Smooth muscle cell of bladder (primary cell): ENCODE results near the gene PLAA. TPM values are rescaled to one million over a fixed set of nuclear protein-coding genes. Genes with fewer than 3 reads are reported as not detected.

Source experiments
- total RNA-seq: library from RNA; depleted of rRNA; stranded (reverse); fragments of >200 nt; gene quantifications from 2 replicates; pipeline ENCODE4 v1.2.3, GENCODE V29; 2014

PLAA gene
- total RNA-seq = 32.1 and 36.5 TPM in 2 replicates

DNA sequence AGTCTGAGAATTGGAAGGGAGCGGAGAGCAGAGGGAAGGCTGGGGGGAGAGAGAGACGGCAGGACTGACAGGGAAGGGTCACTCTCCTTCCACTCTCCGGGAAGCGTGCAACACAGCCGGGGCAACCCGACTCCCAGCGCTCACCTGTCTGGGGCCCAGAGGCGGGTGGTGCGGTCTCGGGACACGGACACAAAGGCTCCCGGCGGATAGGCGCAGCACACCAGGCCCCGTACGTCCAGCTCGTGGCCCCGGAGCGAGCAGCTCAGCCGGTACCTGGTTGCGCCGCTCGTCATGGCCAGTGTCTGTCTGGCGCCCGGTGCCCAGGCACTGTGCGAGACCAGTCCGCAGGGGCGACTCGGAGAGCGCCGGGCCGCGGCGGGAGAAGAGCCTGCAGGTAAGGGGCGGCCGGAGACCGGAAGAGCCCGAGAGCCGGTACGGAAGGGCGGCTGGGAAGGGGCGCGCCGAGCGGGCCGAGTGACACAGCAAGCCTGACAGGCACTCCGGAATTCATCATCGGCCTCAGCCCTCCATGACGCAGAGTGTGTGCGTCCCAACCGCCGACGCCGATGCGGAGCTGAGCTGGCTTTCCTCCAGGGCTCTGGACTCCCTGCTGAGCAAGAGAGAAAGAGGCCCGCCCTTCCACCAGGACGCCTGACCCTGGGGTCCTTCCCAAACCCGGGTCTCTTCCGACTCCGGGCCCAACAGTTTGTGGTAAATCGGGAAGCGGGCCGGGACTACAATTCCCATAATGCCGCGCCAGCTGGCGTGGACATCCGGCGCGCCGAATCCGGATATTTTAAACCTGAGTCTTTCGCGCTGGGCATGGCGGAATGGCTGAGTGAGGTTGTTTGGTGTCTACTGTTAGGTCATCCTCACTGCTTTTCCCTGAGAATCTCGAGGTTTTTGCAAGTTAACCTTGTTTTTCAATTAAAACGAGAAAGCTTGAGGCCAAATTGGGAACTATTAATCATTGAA lies at the start of gene PLAA:
Gene PLAA (minus strand): TSS at position 490 of the 975 bp plus-strand sequence. CDS start 197 bp downstream, at position 293.

DNA sequence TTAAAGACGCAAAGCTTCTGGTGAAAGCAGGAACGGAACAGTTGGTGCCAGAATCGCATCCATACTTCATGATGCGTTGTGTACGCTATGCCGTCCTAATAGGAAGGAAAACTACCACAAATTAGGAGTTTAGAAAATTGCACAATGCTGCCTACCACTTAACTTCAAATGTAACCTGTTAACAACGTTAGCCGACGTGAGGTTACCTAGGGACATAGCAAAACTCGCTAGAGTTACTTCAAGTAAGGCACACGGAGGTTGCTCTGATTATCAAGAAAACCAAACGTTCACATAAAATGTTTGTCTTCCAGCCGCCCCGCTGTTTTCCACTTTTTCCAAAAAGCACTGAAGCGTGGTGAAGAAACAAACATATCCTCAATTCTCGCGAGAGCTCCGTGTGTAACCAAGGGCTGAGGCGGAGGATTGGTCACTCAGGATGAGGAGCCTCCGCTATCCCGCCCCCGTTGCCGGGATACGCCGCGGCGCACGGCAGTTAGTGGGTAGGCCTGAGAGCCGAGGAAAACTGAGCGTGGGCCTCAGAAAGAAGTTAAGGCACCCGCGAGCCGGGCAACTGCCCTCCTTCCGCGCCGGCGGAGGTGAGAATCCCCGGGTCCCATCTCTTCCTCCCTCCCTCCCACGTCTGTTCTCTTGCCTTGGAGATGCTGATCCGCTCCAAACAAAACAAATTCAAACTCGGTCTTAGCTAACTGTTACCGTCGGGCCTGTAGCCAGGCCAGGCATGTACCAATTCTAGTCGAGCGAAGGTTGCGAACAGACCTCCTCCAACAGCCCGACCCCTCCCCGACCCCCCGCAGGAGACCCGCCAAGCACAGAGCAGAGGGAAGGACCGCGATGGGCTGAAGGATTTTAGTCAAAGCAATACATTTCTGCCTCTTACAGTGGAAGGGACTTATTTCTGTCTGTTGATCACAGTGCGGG lies 9.1 kb upstream of the PLAA start, which contains the start of gene IFT74:
Gene IFT74 (plus strand): TSS at position 492 of the 939 bp plus-strand sequence. CDS start 5,556 bp downstream, outside the sequence.

DNA sequence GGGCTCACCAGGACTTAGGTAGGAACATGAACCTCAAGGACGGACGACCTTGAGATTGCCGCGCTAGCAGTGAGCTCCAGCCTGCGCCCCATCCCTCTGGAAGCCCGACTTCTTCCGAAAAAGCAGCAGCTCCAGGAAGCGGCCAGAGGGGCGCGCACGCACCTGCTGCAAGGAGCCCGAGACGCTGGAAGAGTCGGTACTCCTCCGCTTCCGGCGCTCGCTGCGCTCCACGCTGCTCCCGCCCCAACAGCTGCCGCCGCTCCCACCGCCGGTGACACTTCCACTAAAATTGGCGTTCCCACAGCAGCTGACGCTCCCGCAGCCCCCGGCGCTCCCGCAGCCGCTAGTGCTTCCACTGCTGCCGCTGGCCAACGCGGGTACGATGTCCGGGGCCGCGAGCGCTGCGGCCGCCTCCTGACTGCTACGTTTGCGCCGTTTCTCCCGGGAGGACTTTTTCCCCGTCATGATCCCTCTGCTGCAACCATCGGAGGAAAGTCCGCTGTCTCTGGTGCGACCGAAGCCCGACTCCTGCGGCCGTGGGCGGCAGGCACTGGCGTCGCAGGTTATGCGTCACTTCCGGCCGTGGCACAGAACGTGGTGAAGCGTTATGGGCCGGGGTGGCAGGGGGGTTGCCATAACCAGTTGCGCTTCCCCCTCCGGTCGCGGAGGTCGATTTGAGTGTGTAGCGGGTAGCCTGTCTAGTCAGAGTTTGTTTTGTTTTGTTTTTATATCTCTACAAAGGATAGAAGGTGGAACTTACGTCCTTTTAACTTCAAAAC lies 54.6 kb downstream of the PLAA start, which contains the start of gene CAAP1:
Gene CAAP1 (minus strand): TSS at position 552 of the 779 bp plus-strand sequence. CDS start 87 bp downstream, at position 465.

Other genes starting within 250 kb of the PLAA start
- gene CAAP1, start 54.4 kb downstream of the PLAA start, total RNA-seq = 13.6 and 14.1 TPM in 2 replicates
- 16.2 and 17.4 TPM in 2 replicates for gene IFT74, start 9.2 kb upstream of the PLAA start, total RNA-seq
- gene LRRC19, start 58.4 kb upstream of the PLAA start, total RNA-seq = not detected in 2 replicates
- gene TEK, start 162.0 kb upstream of the PLAA start, total RNA-seq = 3.0 and 19.2 TPM in 2 replicates